NCI-H1436 treated with DMSO at 0.1 percent for 48 hours (cell line): Measurements from ENCODE around the gene SLC10A7.

Experiments
- DNase-seq: peaks from one replicate; lab custom pipeline; 2025; lab: John Stamatoyannopoulos, UW

SLC10A7 gene

GRCh38 chr4:146207410-146207809 lies 314.3 kb downstream of the SLC10A7 start:
- DNase-seq, result no peak
